A549 (cell line): ENCODE results near the gene COG5. TPM values are rescaled to one million over a fixed set of nuclear protein-coding genes. Genes with fewer than 3 reads are reported as not detected.

Experiments
- ATAC-seq, 2 experiments: fragments of 200-7000 bp in 1 of 2; fragments of >200 bp in 1 of 2; cut with Nextera tagmentation in 1 of 2; cut with Tn5 transposase in 1 of 2; 3 replicates each; pipeline versions ENCODE4 v1.8.0 to v1.9.1; 2018 to 2020; ENCODE audit warnings: mild to moderate bottlenecking in 1 of 2, moderate library complexity in 1 of 2
- CTCF ChIA-PET: fragments of 300-600 bp; sonication (Branson Sonifier 250); formaldehyde crosslinking; extraction: SDS; loops from one replicate; lab custom pipeline; 2021; ENCODE audit warnings: antibody characterized with exemption, inconsistent platforms; lab: Yijun Ruan, JAX
- POLR2A ChIA-PET: fragments of 350-600 bp; formaldehyde crosslinking; extraction: SDS; loops from one replicate; lab custom pipeline; 2021; ENCODE audit warnings: antibody characterized with exemption, inconsistent platforms; lab: Yijun Ruan, JAX
- DNase-seq, 2 experiments: peaks; one replicate each; pipeline versions ENCODE4 v3.0.0 to v3.0.0-alpha.2; 2011 to 2016; ENCODE audit warnings: low read depth in 1 of 2, low spot score in 1 of 2
- FAIRE-seq: peaks from 2 replicates; lab custom pipeline; 2011; peaks lifted over from hg19 to GRCh38; lab: Jason Lieb, UNC
- H3K27ac ChIP-seq, 2 experiments: fragments of >200 bp; sonication (Bioruptor Twin); formaldehyde crosslinking; 3 replicates each; pipeline ENCODE4 v1.5.1; 2016 to 2017
- H3K4me1 ChIP-seq: fragments of >200 bp; sonication (Bioruptor Twin); formaldehyde crosslinking; 3 replicates; pipeline ENCODE4 v1.6.1; 2016
- H3K4me2 ChIP-seq: fragments of >200 bp; sonication (Bioruptor Twin); formaldehyde crosslinking; 3 replicates; pipeline ENCODE4 v1.6.1; 2016
- H3K4me3 ChIP-seq: fragments of >200 bp; sonication (Bioruptor Twin); formaldehyde crosslinking; 3 replicates; pipeline ENCODE4 v1.5.1; 2016
- H3K9me3 ChIP-seq: fragments of >200 bp; sonication (Bioruptor Twin); formaldehyde crosslinking; 3 replicates; pipeline ENCODE4 v1.6.1; 2016
- CBX2 ChIP-seq: fragments of 200-600 bp; sonication (generic); IDR thresholded peaks from 2 replicates; pipeline ENCODE4 v1.6.1; 2016; ENCODE audit warnings: low read depth, mild to moderate bottlenecking, borderline replicate concordance
- CEBPB ChIP-seq, 2 experiments: fragments of >200 bp in 1 of 2; sonication (Bioruptor Twin) in 1 of 2; formaldehyde crosslinking in 1 of 2; IDR thresholded peaks; 2 replicates each; pipeline ENCODE4 v1.6.1; 2012 to 2016
- CHD4 ChIP-seq: fragments of 200-600 bp; sonication (generic); IDR thresholded peaks from 2 replicates; pipeline ENCODE4 v1.6.1; 2016; ENCODE audit warnings: antibody characterized with exemption, mild to moderate bottlenecking, borderline replicate concordance
- ELK1 ChIP-seq: fragments of 150-350 bp; IDR thresholded peaks from 2 replicates; pipeline ENCODE4 v1.6.1; 2014; ENCODE audit warnings: low read depth, mild to moderate bottlenecking, low read length
- ESRRA ChIP-seq: fragments of 150-350 bp; IDR thresholded peaks from 2 replicates; pipeline ENCODE4 v1.6.1; 2014; ENCODE audit warnings: mild to moderate bottlenecking, low read length, borderline replicate concordance
- FOSB ChIP-seq: fragments of 250-450 bp; sonication (Bioruptor Pico); IDR thresholded peaks from 2 replicates; pipeline ENCODE4 v1.5.0; 2020; ENCODE audit warnings: mild to moderate bottlenecking, moderate library complexity
- FOXS1 ChIP-seq: fragments of 250-450 bp; sonication (Bioruptor Pico); IDR thresholded peaks from 2 replicates; pipeline ENCODE4 v1.5.0; 2020; ENCODE audit warnings: mild to moderate bottlenecking, moderate library complexity
- GATA3 ChIP-seq: IDR thresholded peaks from 2 replicates; pipeline ENCODE4 v1.6.1; 2012; ENCODE audit warnings: borderline replicate concordance
- HEYL ChIP-seq: fragments of 250-450 bp; sonication (Bioruptor Pico); IDR thresholded peaks from 2 replicates; pipeline ENCODE4 v1.8.0; 2021; ENCODE audit warnings: mild to moderate bottlenecking, moderate library complexity
- HMGXB4 ChIP-seq: fragments of 250-450 bp; sonication (Bioruptor Pico); IDR thresholded peaks from 2 replicates; pipeline ENCODE4 v1.5.0; 2021; ENCODE audit warnings: mild to moderate bottlenecking, moderate library complexity, borderline replicate concordance
- MAFK ChIP-seq: fragments of 450-650 bp; IDR thresholded peaks from 2 replicates; pipeline ENCODE4 v1.6.1; 2014; ENCODE audit not compliant: partially characterized antibody
- MAZ ChIP-seq: fragments of 150-350 bp; IDR thresholded peaks from 2 replicates; pipeline ENCODE4 v1.6.1; 2014; ENCODE audit warnings: antibody characterized with exemption, low read depth, low read length, borderline replicate concordance
- NPAS2 ChIP-seq: fragments of 250-450 bp; sonication (Bioruptor Pico); IDR thresholded peaks from 2 replicates; pipeline ENCODE4 v1.8.0; 2022; ENCODE audit warnings: mild to moderate bottlenecking, moderate library complexity, borderline replicate concordance
- PHF8 ChIP-seq: fragments of 200-600 bp; sonication (generic); IDR thresholded peaks from 2 replicates; pipeline ENCODE4 v1.6.1; 2016; ENCODE audit warnings: low read depth, mild to moderate bottlenecking, antibody characterized with exemption, moderate library complexity, borderline replicate concordance
- POLR2A ChIP-seq: IDR thresholded peaks from 2 replicates; pipeline ENCODE4 v1.6.1; 2012; ENCODE audit warnings: mild to moderate bottlenecking, low read length
- RAD21 ChIP-seq, 2 experiments: fragments of >200 bp in 1 of 2; sonication (Bioruptor Twin) in 1 of 2; formaldehyde crosslinking in 1 of 2; IDR thresholded peaks in 1 of 2; conservative IDR thresholded peaks in 1 of 2; 2 replicates in 1 of 2; 3 replicates in 1 of 2; pipeline ENCODE4 v1.6.1; 2012 to 2018; ENCODE audit warnings: inconsistent platforms in 1 of 2
- RARB ChIP-seq: fragments of 250-450 bp; sonication (Bioruptor Pico); IDR thresholded peaks from 2 replicates; pipeline ENCODE4 v1.8.0; 2021; ENCODE audit warnings: mild to moderate bottlenecking, moderate library complexity
- RCOR1 ChIP-seq: fragments of 150-350 bp; IDR thresholded peaks from 2 replicates; pipeline ENCODE4 v1.6.1; 2014; ENCODE audit warnings: antibody characterized with exemption, low read length, low read depth
- REST ChIP-seq: fragments of 200-600 bp; sonication (generic); IDR thresholded peaks from 2 replicates; pipeline ENCODE4 v1.6.1; 2016; ENCODE audit warnings: antibody characterized with exemption, mild to moderate bottlenecking, moderate library complexity
- RNF2 ChIP-seq: fragments of 200-600 bp; sonication (generic); IDR thresholded peaks from 2 replicates; pipeline ENCODE4 v1.6.1; 2016; ENCODE audit warnings: low read depth, mild to moderate bottlenecking, antibody characterized with exemption, moderate library complexity, borderline replicate concordance
- SMC3 ChIP-seq: fragments of >200 bp; sonication (Bioruptor Twin); formaldehyde crosslinking; IDR thresholded peaks from 3 replicates; pipeline ENCODE4 v1.6.1; 2018; ENCODE audit warnings: inconsistent platforms
- SREBF2 ChIP-seq: fragments of 450-650 bp; IDR thresholded peaks from 2 replicates; pipeline ENCODE4 v1.6.1; 2014; ENCODE audit warnings: mild to moderate bottlenecking, moderate library complexity
- USF2 ChIP-seq: fragments of 450-650 bp; IDR thresholded peaks from 2 replicates; pipeline ENCODE4 v1.6.1; 2014; ENCODE audit warnings: antibody characterized with exemption
- ZFP36 ChIP-seq: fragments of 450-650 bp; IDR thresholded peaks from 2 replicates; pipeline ENCODE4 v1.6.1; 2014; ENCODE audit warnings: borderline replicate concordance; ENCODE audit not compliant: partially characterized antibody
- WGBS: methylation state at CpG from one replicate; pipeline ENCODE4 v1.1.6; 2017; ENCODE audit errors: missing lambda C conversion rate; 5-methylcytosine and 5-hydroxymethylcytosine counted together
- polyA plus RNA-seq, 4 experiments: library from polyadenylated mRNA; depleted of rRNA in 3 of 4; stranded (reverse); fragments of >200 nt; fragmentation: RNase III in 1 of 4; extraction: RNeasy Plus Mini Kit Qiagen cat#74134 plus additional on column Dnase treatment in 1 of 4; gene quantifications; 2 replicates in 3 of 4; 3 replicates in 1 of 4; pipeline ENCODE4 v1.2.3, GENCODE V29; 2011 to 2017

COG5 gene
- polyA plus RNA-seq, 2 of the 4 experiments (the other 2 are of a cell fraction) = 22.5 to 44.0 TPM

GRCh38 chr7:107332488-107333269 is 231.0 kb downstream of the COG5 start:
- TF ChIP-seq REST = no peak
- no peak for TF ChIP-seq MAZ
- no peak for TF ChIP-seq RCOR1
- no peak for TF ChIP-seq RAD21 (conservative IDR thresholded peaks at IDR 0.05 in 1 of 2, IDR thresholded peaks at IDR 0.05 in 1 of 2)
- no peak for TF ChIP-seq HEYL (CRISPR knock-in tag)
- no peak for TF ChIP-seq ESRRA
- TF ChIP-seq PHF8 = no peak
- TF ChIP-seq CEBPB (IDR thresholded peaks at IDR 0.05) = no peak
- TF ChIP-seq ZFP36 = no peak
- WGBS = 84% methylated on average over 4 of the region's 4 CpGs
- no peak overlapping the region for H3K4me2 ChIP-seq
- POLR2A ChIA-PET = no interaction called here
- CTCF ChIA-PET = no interaction called here
- FAIRE-seq (no peak), ATAC-seq (no peak), DNase-seq (no peak)
- no peak overlapping the region for H3K4me3 ChIP-seq
- no peak overlapping the region for H3K27ac ChIP-seq
- H3K9me3 ChIP-seq = no peaks in the 10 kb centered on the region; the same call in 2 of the 3 replicates
- no peaks in the 10 kb centered on the region for H3K4me1 ChIP-seq

GRCh38 chr7:107330478-107330877 is 233.2 kb downstream of the COG5 start:
- TF ChIP-seq CBX2 (no peak), FOXS1 (CRISPR knock-in tag) (no peak), SMC3 (no peak), SREBF2 (no peak), ELK1 (no peak), FOSB (CRISPR knock-in tag) (no peak), GATA3 (no peak), POLR2A (no peak), RNF2 (no peak), REST (no peak), NPAS2 (CRISPR knock-in tag) (no peak), USF2 (no peak), RARB (CRISPR knock-in tag) (no peak), ZFP36 (no peak), MAFK (no peak), HMGXB4 (CRISPR knock-in tag) (no peak), ESRRA (no peak), CHD4 (no peak)
- H3K27ac ChIP-seq = no peak overlapping the region
- POLR2A ChIA-PET = no interaction called here
- FAIRE-seq (peak; percentile 7), ATAC-seq (no peak), DNase-seq (no peak)
- CTCF ChIA-PET = no interaction called here
- no peak overlapping the region for H3K4me2 ChIP-seq
- H3K4me1 ChIP-seq = no peaks in the 10 kb centered on the region
- no peak overlapping the region for H3K4me3 ChIP-seq
- H3K9me3 ChIP-seq = peaks cover 3% of the 10 kb centered on the region; the same call in 1 of the 3 replicates
